HG03342 (cell line): Measurements from ENCODE around the gene TAOK2.

Experiments used
- ATAC-seq: cut with Tn5 transposase; IDR thresholded peaks from one replicate; pipeline ENCODE4 v1.9.1; 2021; ENCODE audit warnings: mild to moderate bottlenecking, moderate library complexity; ENCODE audit not compliant: unreplicated experiment

The TAOK2 gene

GRCh38 chr16:29986931-29987330, 13.3 kb downstream of the TAOK2 start:
- ATAC-seq, result no peak

- no peak for ATAC-seq
Measured at GRCh38 chr16:29987371-29988085, 13.9 kb downstream of the TAOK2 start.

- ATAC-seq, result no peak
Measured at GRCh38 chr16:29988346-29989075, 14.8 kb downstream of the TAOK2 start.

- ATAC-seq, result no peak
Measured at GRCh38 chr16:29989111-29989858, 15.6 kb downstream of the TAOK2 start.

GRCh38 chr16:29990034-29990433, 16.4 kb downstream of the TAOK2 start:
- ATAC-seq, result no peak

GRCh38 chr16:29990883-29991570, 17.4 kb downstream of the TAOK2 start:
- ATAC-seq, result no peak

GRCh38 chr16:29991571-29991904, 17.9 kb downstream of the TAOK2 start:
- ATAC-seq, result no peak

GRCh38 chr16:29992344-29992967, 18.8 kb downstream of the TAOK2 start:
- no peak for ATAC-seq

- ATAC-seq, result no peak
Measured at GRCh38 chr16:29993191-29993902, 19.7 kb downstream of the TAOK2 start.

GRCh38 chr16:29993903-29994599, 20.4 kb downstream of the TAOK2 start:
- ATAC-seq, result no peak

GRCh38 chr16:29994600-29995323, 21.1 kb downstream of the TAOK2 start:
- peak; percentile 19 for ATAC-seq

GRCh38 chr16:29995324-29995910, 21.7 kb downstream of the TAOK2 start, which contains the start of gene HIRIP3:
HIRIP3 (minus strand) TSS chr16:29995617; CDS start chr16:29995605, 12 bp downstream.
- peak; percentile 43 for ATAC-seq

- peak; percentile 90 for ATAC-seq
Measured at GRCh38 chr16:29995911-29996765, 22.5 kb downstream of the TAOK2 start, which contains the start of gene INO80E. INO80E (plus strand) TSS chr16:29996241; CDS start chr16:29996311, 70 bp downstream.

- no peak for ATAC-seq
Measured at GRCh38 chr16:29996766-29997250, 23.1 kb downstream of the TAOK2 start.

GRCh38 chr16:29999605-30000004, 25.9 kb downstream of the TAOK2 start:
- no peak for ATAC-seq

- ATAC-seq, result no peak
Measured at GRCh38 chr16:30000735-30001631, 27.3 kb downstream of the TAOK2 start.
